GM23338 (cell line): ENCODE data around the gene PGBD4. TPM values are rescaled to one million over a fixed set of nuclear protein-coding genes. Genes with fewer than 3 reads are reported as not detected.
A peak's percentile ranks its signal among the peaks of the same experiment; 100 is the strongest.

Experiments used
- ATAC-seq: fragments of 200-7000 bp; cut with Tn5 transposase; 3 replicates; pipeline ENCODE4 v1.9.1; 2020
- DNase-seq: peaks from one replicate; pipeline ENCODE4 v3.0.0-alpha.2; 2015; ENCODE audit warnings: low spot score
- H2AFZ ChIP-seq: fragments of 200-600 bp; sonication (generic); 2 replicates; pipeline ENCODE4 v1.8.0; 2016; ENCODE audit warnings: antibody characterized with exemption, mild to moderate bottlenecking, moderate library complexity
- H3F3A ChIP-seq: fragments of 200-600 bp; sonication (generic); replicated peaks from 2 replicates; pipeline ENCODE4 v1.8.0; 2017; ENCODE audit warnings: antibody characterized with exemption, mixed run types, low read depth
- H3K27ac ChIP-seq: fragments of 200-600 bp; sonication (generic); 2 replicates; pipeline ENCODE4 v1.6.1; 2016; ENCODE audit warnings: low read depth
- H3K27me3 ChIP-seq: fragments of 200-600 bp; sonication (generic); 2 replicates; pipeline ENCODE4 v1.8.0; 2016; ENCODE audit warnings: mild to moderate bottlenecking, mixed run types, moderate library complexity; ENCODE audit not compliant: insufficient read depth
- H3K36me3 ChIP-seq: fragments of 200-600 bp; sonication (generic); 2 replicates; pipeline ENCODE4 v1.8.0; 2016; ENCODE audit warnings: mild to moderate bottlenecking; ENCODE audit not compliant: insufficient read depth
- H3K4me1 ChIP-seq: fragments of 200-600 bp; sonication (generic); 2 replicates; pipeline ENCODE4 v1.8.0; 2016; ENCODE audit warnings: mild to moderate bottlenecking, moderate library complexity; ENCODE audit not compliant: insufficient read depth
- H3K4me2 ChIP-seq: fragments of 200-600 bp; sonication (generic); 2 replicates; pipeline ENCODE4 v1.7.1; 2017; ENCODE audit warnings: mixed run types
- H3K4me3 ChIP-seq: fragments of 200-600 bp; sonication (generic); 2 replicates; pipeline ENCODE4 v1.6.1; 2016; ENCODE audit warnings: mixed run types
- H3K79me2 ChIP-seq: fragments of 200-600 bp; sonication (generic); replicated peaks from 2 replicates; pipeline ENCODE4 v1.8.0; 2017; ENCODE audit warnings: mild to moderate bottlenecking; ENCODE audit not compliant: insufficient read depth
- H3K9me2 ChIP-seq: fragments of 200-600 bp; sonication (generic); 2 replicates; pipeline ENCODE4 v1.8.0; 2017; ENCODE audit not compliant: insufficient read depth
- H4K20me1 ChIP-seq: fragments of 200-600 bp; sonication (generic); replicated peaks from 2 replicates; pipeline ENCODE4 v1.8.0; 2017; ENCODE audit warnings: mild to moderate bottlenecking; ENCODE audit not compliant: insufficient read depth
- H3K27ac Mint-ChIP-seq: 2 replicates; pipeline ENCODE4 v1.8.0; 2020; ENCODE audit warnings: inconsistent platforms, mild to moderate bottlenecking, moderate library complexity, mixed read lengths
- H3K27me3 Mint-ChIP-seq: 3 replicates; pipeline ENCODE4 v1.8.0; 2022; ENCODE audit warnings: low read depth, mild to moderate bottlenecking, moderate library complexity, mixed read lengths, inconsistent platforms; ENCODE audit not compliant: insufficient read depth, poor library complexity
- H3K36me3 Mint-ChIP-seq: 3 replicates; pipeline ENCODE4 v1.8.0; 2021; ENCODE audit warnings: low read depth, mild to moderate bottlenecking, inconsistent platforms, moderate library complexity, mixed read lengths
- H3K4me1 Mint-ChIP-seq: 3 replicates; pipeline ENCODE4 v1.8.0; 2020; ENCODE audit warnings: mild to moderate bottlenecking, inconsistent platforms, mixed read lengths
- H3K4me3 Mint-ChIP-seq: 3 replicates; pipeline ENCODE4 v1.8.0; 2021; ENCODE audit warnings: moderate library complexity, mild to moderate bottlenecking, inconsistent platforms, mixed read lengths
- H3K9me3 Mint-ChIP-seq: 3 replicates; pipeline ENCODE4 v1.8.0; 2020; ENCODE audit warnings: moderate library complexity, mild to moderate bottlenecking, inconsistent platforms, mixed read lengths
- CREB1 ChIP-seq: fragments of 250-450 bp; sonication (Bioruptor Pico); IDR thresholded peaks from 2 replicates; pipeline ENCODE4 v1.5.0; 2020; ENCODE audit warnings: low read depth, mild to moderate bottlenecking, moderate library complexity
- ETS1 ChIP-seq: IDR thresholded peaks from 2 replicates; pipeline ENCODE4 v1.6.1; 2016; ENCODE audit warnings: antibody characterized with exemption
- EZH2 ChIP-seq: fragments of 200-600 bp; sonication (generic); IDR thresholded peaks from one replicate; pipeline ENCODE4 v1.8.0; 2017; ENCODE audit warnings: antibody characterized with exemption, mild to moderate bottlenecking, low read depth; ENCODE audit not compliant: unreplicated experiment
- EZH2phosphoT487 ChIP-seq: fragments of 200-600 bp; sonication (generic); IDR thresholded peaks from one replicate; pipeline ENCODE4 v1.8.1; 2018; ENCODE audit warnings: antibody characterized with exemption; ENCODE audit not compliant: unreplicated experiment
- JUNB ChIP-seq: IDR thresholded peaks from one replicate; pipeline ENCODE4 v1.6.1; 2016; ENCODE audit warnings: antibody characterized with exemption; ENCODE audit not compliant: unreplicated experiment
- NANOG ChIP-seq: IDR thresholded peaks from 2 replicates; pipeline ENCODE4 v1.6.1; 2016; ENCODE audit warnings: antibody characterized with exemption, borderline replicate concordance
- POLR2AphosphoS5 ChIP-seq: IDR thresholded peaks from 2 replicates; pipeline ENCODE4 v1.6.1; 2016; ENCODE audit warnings: antibody characterized with exemption, low read depth
- REST ChIP-seq: IDR thresholded peaks from one replicate; pipeline ENCODE4 v1.6.1; 2018; ENCODE audit warnings: antibody characterized with exemption; ENCODE audit not compliant: unreplicated experiment
- STAT1 ChIP-seq: IDR thresholded peaks from one replicate; pipeline ENCODE4 v1.6.1; 2016; ENCODE audit warnings: antibody characterized with exemption; ENCODE audit not compliant: unreplicated experiment
- ZNF114 ChIP-seq: fragments of 250-450 bp; sonication (Bioruptor Pico); IDR thresholded peaks from 2 replicates; pipeline ENCODE4 v1.5.0; 2020; ENCODE audit warnings: mild to moderate bottlenecking, moderate library complexity
- ZNF331 ChIP-seq: fragments of 250-450 bp; sonication (Bioruptor Pico); IDR thresholded peaks from 2 replicates; pipeline ENCODE4 v1.5.0; 2020; ENCODE audit warnings: low read depth, mild to moderate bottlenecking, moderate library complexity
- polyA plus RNA-seq: library from polyadenylated mRNA; unstranded; fragments of >200 nt; fragmentation: Nextera tagmentation; extraction: Ambion mirVana; gene quantifications from 2 replicates; pipeline ENCODE4 v1.2.1, GENCODE V29; 2016
- total RNA-seq: library from RNA; depleted of rRNA; stranded (reverse); fragments of >200 nt; shearing (Covaris generic); gene quantifications from 2 replicates; pipeline ENCODE4 v1.2.3, GENCODE V29; 2014

PGBD4 gene
- total and polyA plus RNA-seq, 2 experiments from 2014 or later: 0.50 to 0.66 TPM

GRCh38 chr15:34054081-34054707 is 47.7 kb upstream of the PGBD4 start (continued):
- TF ChIP-seq ETS1: no peak
- no peak for TF ChIP-seq REST
- TF ChIP-seq POLR2AphosphoS5: no peak
- no peak for TF ChIP-seq NANOG
- no peak for TF ChIP-seq JUNB

- H3K4me3 ChIP-seq: no peak overlapping the region
- ATAC-seq: no peak
- no peaks in the 10 kb centered on the region for H3F3A ChIP-seq
- H3K9me3 Mint-ChIP-seq: peaks cover 8% of the 10 kb centered on the region
- H3K27me3 ChIP-seq: no peaks in the 10 kb centered on the region
- no peak for TF ChIP-seq CREB1
- TF ChIP-seq NANOG: no peak
- no peak for TF ChIP-seq ZNF114 (CRISPR knock-in tag)
- no peak for DNase-seq
- no peaks in the 10 kb centered on the region for H3K79me2 ChIP-seq
- no peak overlapping the region for H3K27ac Mint-ChIP-seq
- 0 out of 2 replicates have a peak, but pooled peaks cover 3% of the 10 kb centered on the region for H3K9me2 ChIP-seq
- H3K36me3 ChIP-seq: no peaks in the 10 kb centered on the region
- H3K27me3 Mint-ChIP-seq: no peaks in the 10 kb centered on the region
- H3K27ac ChIP-seq: no peak overlapping the region
- H4K20me1 ChIP-seq: no peaks in the 10 kb centered on the region
- H3K4me1 Mint-ChIP-seq: no peaks in the 10 kb centered on the region
- H2AFZ ChIP-seq: 0 out of 2 replicates have a peak overlapping the region, but pooled peaks have one; percentile 50
- no peak overlapping the region for H3K4me2 ChIP-seq
- H3K4me3 Mint-ChIP-seq: no peak overlapping the region
- no peaks in the 10 kb centered on the region; the same call in 2 of the 3 replicates for H3K36me3 Mint-ChIP-seq
- H3K4me1 ChIP-seq: no peaks in the 10 kb centered on the region
Observed at GRCh38 chr15:34055868-34056595, 45.9 kb upstream of the PGBD4 start.

GRCh38 chr15:34056911-34057310 is 45.0 kb upstream of the PGBD4 start:
- Mint-ChIP-seq H3K36me3 (no peaks in the 10 kb centered on the region; the same call in 2 of the 3 replicates), H3K27ac (no peak overlapping the region), H3K9me3 (no peaks in the 10 kb centered on the region; the same call in 2 of the 3 replicates), H3K27me3 (no peaks in the 10 kb centered on the region), H3K4me1 (no peaks in the 10 kb centered on the region), H3K4me3 (no peak overlapping the region)
- H3K27ac ChIP-seq: no peak overlapping the region
- no peak overlapping the region for H3K4me3 ChIP-seq
- no peak overlapping the region for H3K4me2 ChIP-seq
- no peaks in the 10 kb centered on the region for H3F3A ChIP-seq
- H3K9me2 ChIP-seq: 0 out of 2 replicates have a peak, but pooled peaks cover 3% of the 10 kb centered on the region
- H3K4me1 ChIP-seq: no peaks in the 10 kb centered on the region
- H3K79me2 ChIP-seq: no peaks in the 10 kb centered on the region
- H3K27me3 ChIP-seq: no peaks in the 10 kb centered on the region
- no peak overlapping the region for H2AFZ ChIP-seq
- H4K20me1 ChIP-seq: no peaks in the 10 kb centered on the region
- H3K36me3 ChIP-seq: no peaks in the 10 kb centered on the region
- ATAC-seq (no peak), DNase-seq (no peak)
- TF ChIP-seq CREB1: no peak
- no peak for TF ChIP-seq REST
- no peak for TF ChIP-seq ZNF331
- TF ChIP-seq ETS1: no peak
- no peak for TF ChIP-seq EZH2phosphoT487
- TF ChIP-seq STAT1: no peak
- no peak for TF ChIP-seq POLR2AphosphoS5
- no peak for TF ChIP-seq EZH2
- no peak for TF ChIP-seq ZNF114 (CRISPR knock-in tag)
